PC-3 (cell line): ENCODE data around the gene USP20.

Experiments used
- CTCF ChIP-seq: fragments of 300-600 bp; sonication (generic); conservative IDR thresholded peaks from 2 replicates; pipeline ENCODE4 v1.5.1; 2017; ENCODE audit warnings: antibody characterized with exemption, low read depth, mild to moderate bottlenecking, low read length
- EZH2 ChIP-seq: fragments of 300-600 bp; sonication (generic); IDR thresholded peaks from one replicate; pipeline ENCODE4 v1.6.1; 2017; ENCODE audit warnings: antibody characterized with exemption, mild to moderate bottlenecking, low read length; ENCODE audit not compliant: unreplicated experiment
- EZH2phosphoT487 ChIP-seq: fragments of 300-600 bp; sonication (generic); IDR thresholded peaks from 2 replicates; pipeline ENCODE4 v1.6.1; 2018; ENCODE audit warnings: mild to moderate bottlenecking, antibody characterized with exemption, low read length, borderline replicate concordance

- TF ChIP-seq CTCF (no peak), EZH2phosphoT487 (no peak), EZH2 (no peak)
These were observed 34.6 kb downstream of the USP20 start for GRCh38 chr9:129869585-129870501.
